NCI-H2171 treated with DMSO at 0.1 percent for 48 hours (cell line): ENCODE measurements around the gene DERA.
"Not testable (repeated sequence)": the region's sequence is repeated elsewhere in the genome, so short reads cannot be mapped to it uniquely, and the experiment has no call there.

Experiments used
- DNase-seq: peaks from one replicate; lab custom pipeline; 2025; lab: John Stamatoyannopoulos, UW

DERA gene

DNA sequence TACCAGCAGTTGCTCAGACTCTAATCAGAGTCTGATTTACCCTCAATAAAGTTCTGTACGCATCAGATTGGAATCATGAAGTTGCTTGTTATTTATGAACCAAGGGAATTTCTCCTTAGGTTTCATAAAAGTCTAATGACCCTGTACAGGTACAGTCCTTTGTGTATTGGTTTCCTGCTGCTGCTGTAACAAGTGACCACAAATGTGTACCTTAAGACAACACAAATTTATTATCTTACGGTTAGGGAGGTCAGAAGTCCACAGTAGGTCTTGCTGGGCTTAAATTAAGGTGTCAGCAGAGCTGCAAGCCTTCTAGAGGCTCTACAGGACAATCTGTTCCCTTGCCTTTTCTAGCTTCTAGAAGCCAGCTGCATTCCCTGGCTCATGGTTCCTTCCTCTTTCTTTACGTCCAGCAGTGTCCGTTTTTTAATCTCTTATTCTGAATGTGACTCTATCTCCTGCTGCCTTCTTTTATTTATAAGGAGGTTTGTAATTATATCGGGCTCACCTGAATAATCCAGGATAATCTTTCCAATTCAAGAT lies 6.7 kb upstream of the DERA start:
- DNase-seq = no peak

DNA sequence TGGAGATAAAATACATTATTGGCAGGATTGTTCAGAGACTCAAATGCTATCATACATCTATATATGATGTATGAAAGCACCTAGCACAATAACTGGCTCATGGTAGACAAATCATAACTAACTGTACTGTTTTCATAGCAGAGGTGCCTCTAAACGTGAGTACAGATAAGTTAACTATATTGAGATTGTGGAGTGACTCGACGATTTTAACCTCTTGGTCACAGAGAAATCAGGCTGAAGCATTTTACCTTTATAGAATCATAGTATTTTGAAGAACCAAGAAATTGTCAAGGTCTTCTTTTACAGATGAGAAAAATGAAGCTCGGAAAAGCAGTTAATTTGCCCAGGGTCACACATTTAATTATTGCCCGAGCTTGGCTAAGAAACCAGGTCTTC lies 666 bp upstream of the DERA start:
- DNase-seq = no peak

DNA sequence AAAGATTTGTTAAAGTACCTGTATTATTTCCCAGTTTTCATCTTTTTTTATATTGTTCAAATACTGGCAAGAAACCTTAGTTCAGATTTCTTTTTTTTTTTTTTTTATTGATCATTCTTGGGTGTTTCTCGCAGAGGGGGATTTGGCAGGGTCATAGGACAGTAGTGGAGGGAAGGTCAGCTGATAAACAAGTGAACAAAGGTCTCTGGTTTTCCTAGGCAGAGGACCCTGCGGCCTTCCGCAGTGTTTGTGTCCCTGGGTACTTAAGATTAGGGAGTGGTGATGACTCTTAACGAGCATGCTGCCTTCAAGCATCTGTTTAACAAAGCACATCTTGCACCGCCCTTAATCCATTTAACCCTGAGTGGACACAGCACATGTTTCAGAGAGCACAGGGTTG lies 799 bp downstream of the DERA start:
- DNase-seq = not testable (repeated sequence)

DNA sequence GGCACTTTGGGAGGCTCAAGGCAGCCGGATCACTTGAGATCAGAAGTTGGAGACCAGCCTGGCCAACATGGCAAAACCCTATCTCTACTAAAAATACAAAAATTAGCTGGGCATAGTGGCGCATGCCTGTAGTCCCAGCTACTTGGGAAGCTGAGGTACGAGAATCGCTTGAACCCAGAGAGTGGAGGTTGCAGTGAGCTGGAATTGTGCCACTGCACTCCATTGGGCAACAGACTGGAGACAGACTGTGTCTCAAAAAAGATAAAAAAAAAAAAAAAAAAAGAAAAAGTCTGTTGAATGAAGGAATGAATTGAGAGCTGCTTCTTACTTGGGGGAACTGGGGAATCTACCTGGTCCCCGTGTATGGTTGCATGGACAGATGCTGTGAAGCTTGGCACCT lies 3.0 kb downstream of the DERA start:
- not testable (repeated sequence) for DNase-seq

DNA sequence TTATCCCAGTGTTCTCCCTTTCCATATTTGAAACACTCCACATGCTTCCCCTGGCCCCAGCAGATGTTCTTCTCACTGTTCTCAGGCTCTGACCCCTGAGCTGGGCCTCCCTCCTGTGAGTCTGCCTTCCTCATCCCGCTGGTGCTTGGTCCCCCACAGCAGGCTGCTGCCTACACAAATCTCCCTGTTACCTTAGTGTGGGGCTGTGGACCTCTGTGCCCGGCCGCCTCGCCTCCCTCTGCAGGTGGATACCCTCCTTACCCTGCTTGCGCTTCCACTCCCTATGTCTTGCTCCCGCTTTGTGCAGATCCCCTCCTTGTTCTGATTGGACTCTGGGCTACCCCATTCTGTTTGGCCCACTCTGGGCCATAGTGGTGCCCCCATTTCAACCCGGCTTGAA lies 6.9 kb downstream of the DERA start:
- no peak for DNase-seq

DNA sequence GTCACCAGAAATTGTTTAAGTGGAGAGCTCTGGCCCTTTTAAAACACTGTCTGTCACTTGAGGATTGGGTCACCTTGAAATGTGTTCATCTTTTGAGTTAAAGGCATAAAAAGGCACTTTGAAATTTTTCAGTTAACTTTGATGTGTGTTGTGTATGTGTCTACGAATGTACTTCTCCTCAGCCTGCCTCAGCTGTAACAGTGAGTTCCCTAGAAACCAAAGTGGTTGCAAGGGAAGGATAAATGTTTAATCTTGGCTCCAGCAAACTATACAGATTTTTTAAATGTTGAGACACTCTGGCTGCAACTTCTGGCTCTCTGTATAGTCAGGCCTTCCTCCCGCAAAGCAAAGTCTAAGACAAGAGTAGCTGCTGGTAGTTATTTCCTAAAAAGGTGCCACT lies 8.3 kb downstream of the DERA start:
- no peak for DNase-seq

DNA sequence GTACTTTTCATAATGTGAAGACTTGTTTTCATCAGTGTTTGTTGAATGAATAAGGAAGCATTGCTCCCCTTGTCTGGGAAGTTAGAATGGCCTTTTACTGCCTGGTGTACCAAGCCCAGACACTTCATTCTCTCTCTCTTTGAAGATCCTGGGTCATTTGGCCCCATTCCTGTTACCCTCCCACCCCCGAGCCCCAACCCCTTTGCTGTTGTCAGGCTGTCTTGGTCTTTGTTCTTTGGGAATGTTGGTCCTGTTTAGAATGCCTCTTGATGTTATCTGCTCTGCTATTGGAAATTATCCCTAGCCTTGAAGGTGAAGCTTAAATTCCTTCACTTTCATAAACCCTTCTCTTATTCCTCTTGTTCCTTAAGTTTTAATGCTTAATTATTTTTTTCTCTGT lies 13.8 kb downstream of the DERA start:
- no peak for DNase-seq

DNA sequence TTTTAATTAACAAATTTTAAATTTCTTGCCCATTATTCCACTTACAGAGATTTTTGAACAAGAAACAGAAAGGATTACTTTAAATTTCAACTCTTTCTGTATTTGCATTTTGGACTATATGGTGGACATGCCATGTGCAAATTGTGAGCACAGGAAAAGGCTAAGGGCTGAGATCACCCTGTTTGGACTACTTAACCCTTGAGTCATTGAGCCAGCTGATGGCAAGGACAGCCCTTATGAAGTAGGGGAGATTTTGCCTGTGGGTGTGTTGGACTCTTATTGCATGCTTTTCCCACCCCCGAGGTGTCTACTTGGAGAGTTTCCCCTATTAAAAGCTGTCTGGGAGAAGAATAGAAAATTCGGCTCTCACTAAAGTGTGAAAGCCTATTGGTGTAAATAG lies 17.2 kb downstream of the DERA start:
- DNase-seq = no peak

DNA sequence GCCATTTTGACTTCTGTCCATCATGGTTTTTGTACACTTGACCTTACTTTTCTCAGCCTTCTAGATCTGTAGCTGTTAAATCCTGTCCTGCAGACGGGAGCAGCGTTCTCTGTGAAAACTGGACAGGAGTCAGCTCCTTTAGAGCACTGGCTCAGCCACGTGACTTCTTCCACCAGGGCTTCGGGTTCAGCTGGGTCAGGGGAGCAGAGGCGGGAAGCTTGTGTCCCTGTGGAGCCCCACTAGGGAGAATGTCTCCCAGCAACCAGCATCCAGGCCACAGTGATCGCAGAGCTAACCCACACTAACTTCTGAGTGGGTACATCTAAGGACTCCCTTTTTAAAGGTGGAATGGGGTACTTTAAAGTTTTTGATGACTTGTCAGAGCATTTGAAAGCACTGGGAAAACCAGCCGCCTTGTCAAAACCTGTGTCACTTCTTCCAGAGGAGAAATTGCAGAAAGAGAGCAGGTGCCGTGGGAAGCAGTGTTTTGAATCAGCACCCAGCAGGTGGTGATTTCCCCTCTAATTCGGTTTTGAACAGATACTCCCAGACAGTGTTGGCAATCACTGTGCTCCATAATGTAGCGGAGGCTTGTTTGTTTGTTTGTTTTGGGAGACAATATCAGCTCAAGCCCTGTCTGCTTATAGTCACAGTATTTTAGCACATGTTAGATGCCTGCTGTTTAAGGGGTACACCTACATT lies 17.9 kb downstream of the DERA start:
- DNase-seq = peak; percentile 19

DNA sequence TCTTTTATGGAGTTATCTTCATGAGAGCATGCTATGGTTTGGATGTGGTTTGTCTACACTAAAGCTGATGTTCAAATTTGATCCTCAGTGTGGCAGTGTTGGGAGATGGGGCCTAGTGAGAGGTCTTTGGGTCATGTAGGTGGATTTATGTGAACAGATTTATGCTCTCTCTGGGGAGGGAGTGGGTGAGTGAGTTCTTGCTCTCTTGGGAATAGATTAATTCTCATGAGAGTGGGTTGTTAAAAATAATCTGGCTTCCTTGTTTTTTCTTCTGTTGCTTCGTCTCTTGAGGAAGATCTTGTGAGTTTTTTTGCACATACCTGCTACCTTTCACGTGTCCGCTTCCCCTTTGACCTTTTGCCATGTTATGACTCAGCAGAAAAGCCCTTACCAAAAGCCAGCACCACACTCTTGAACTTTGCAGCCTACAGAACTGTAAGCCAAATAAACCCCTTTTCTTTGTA lies 20.5 kb downstream of the DERA start:
- peak; percentile 61 for DNase-seq

DNA sequence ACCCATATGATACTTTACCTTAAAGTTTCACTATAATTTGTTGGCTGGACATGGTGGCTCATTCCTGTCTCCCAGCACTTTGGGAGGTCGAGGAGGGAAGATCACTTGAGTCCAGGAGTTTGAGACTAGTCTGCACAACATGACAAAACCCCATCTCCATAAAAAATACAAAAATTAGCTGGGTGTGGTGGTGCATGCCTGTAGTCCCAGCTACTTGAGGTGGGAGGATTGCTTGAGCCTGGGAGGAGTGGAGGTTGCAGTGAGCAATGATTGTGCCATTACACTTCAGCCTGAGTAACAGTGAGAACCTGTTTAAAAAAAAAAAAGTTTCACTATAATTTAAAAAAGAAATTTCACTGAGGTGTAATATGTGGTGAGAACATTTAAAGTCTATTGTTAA lies 21.2 kb downstream of the DERA start:
- DNase-seq = no peak

DNA sequence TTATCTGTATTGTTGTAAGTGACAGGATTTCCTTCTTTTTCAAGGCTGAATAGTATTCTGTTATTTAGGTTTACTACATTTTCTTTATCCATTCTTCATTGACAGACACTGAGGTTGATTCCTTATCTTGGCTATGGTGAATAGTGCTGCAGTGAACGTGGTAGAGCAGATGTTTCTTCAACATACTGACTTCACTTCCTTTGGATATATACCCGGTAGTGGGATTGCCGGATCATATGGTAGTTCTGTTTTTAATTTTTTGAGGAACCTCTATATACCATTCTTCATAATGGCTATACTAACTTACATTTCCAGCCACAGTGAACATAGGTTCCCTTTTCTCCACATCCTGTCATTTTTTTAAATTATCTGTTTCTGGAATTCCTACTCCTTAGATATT lies 21.8 kb downstream of the DERA start:
- no peak for DNase-seq

DNA sequence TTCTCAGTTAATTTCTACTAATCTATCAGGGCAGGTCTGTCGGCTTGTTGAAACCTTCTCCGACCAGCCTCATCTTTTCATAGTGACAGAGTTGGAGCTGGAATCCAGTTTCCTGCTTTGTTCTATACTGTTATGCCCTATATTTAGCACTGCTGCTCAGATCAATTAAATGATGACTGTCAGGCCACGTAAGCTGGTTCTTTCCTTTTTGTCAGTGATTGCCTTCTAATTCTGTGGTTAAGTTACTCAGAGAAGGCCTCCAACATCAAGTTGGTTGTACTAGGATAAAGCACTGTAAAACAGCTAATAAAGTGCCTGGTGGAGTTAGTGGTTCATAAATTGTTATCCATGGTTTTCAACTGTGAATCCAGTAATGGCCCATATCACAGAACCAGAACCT lies 22.6 kb downstream of the DERA start:
- no peak for DNase-seq

DNA sequence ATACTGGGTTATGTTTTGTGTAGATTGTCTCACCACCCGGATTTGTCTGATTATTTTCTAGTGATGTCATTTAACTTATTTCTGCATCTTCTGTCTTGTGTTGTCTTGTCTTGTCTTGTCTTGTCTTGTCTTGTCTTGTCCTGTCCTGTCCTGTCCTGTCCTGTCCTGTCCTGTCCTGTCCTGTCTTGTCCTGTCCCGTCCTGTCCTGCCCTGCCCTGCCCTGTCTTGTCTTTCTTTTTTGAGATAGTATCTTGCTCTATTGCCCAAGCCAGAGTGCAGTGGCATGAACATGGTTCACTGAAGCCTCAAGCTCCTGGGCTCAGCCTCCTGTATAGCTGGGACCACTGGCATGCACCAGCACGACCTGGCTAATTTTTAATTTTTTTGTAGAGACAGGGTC lies 25.6 kb downstream of the DERA start:
- DNase-seq = no peak

DNA sequence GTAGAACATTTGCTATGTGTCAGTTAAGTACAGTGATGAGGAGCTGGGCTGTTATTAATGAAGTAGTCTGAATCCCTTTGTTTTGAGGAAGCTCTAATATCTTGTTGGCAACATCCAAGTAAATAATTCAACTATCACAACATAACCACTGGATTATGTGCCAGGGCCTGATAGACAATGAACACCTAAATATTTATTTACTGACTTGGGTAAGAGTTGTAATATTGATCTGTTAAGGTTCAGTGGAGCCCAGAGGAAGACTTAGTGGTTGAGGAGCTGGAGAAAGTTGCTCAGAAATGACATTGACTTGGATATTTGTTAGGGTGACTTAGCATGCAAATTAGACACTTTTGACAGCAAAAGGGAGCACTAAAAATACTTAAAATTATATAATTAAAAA lies 26.8 kb downstream of the DERA start:
- no peak for DNase-seq

DNA sequence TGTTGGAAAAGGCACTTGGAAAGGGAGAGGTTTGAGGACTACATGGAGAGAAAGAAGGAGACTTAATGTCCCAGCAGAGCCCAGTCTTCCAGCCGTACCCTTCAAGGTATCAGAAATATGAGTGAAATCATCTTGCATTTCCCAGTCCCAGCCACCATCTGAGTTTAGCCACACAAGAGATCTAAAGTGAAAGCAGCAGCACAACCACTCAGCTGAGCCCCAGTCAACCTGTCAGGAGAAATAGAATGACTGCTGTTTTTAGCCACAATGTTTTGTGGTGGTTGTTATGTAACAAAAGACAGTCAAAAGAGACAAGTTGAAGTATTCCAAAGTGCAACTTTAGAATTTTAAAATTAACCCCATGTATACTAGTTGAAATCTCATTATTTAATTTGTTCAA lies 28.0 kb downstream of the DERA start:
- no peak for DNase-seq

DNA sequence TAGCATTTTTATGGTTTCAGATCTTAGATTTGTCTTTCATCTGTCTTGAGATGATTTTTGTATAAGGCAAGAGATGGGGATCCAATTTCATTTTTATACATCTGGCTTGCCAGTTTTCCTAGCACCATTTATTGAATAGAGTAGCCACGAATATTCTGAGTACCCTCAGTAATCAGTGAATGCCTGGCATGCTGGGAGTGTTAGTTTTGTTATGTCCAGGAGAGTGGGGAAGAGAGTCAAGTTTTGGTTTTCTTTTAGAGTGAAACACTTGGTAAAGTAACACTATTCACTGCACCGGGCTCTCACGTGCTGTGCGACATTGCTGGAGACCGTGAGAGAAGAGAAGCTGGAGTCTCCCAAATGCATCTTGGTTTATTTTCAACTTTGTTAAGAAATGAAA lies 31.3 kb downstream of the DERA start:
- no peak for DNase-seq

DNA sequence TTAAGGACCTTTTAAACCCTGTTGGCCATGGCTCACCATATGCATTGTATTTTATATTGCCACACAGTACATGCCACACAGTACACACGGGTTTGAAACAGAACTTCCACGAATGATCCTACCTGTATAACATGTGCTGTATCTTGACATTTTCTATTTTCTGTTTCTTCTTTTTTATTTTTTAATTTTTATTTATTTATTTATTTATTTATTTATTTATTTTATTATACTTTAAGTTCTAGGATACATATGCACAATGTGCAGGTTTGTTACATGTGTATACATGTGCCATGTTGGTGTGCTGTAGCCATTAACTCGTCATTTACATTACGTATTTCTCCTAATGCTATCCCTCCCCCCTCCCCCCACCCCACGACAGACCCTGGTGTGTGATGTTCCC lies 32.4 kb downstream of the DERA start:
- not testable (repeated sequence) for DNase-seq

DNA sequence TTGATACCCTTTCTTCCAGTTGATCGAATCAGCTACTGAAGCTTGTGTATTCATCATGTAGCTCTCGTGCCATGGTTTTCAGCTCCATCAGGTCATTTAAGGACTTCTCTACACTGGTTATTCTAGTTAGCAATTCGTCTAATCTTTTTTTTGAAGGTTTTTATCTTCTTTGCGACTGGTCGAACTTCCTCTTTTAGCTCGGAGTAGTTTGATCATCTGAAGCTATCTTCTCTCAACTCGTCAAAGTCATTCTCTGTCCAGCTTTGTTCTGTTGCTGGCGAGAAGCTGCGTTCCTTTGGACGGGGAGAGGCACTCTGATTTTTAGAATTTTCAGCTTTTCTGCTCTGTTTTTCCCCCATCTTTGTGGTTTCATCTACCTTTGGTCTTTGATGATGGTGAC lies 37.3 kb downstream of the DERA start:
- DNase-seq = not testable (repeated sequence)

DNA sequence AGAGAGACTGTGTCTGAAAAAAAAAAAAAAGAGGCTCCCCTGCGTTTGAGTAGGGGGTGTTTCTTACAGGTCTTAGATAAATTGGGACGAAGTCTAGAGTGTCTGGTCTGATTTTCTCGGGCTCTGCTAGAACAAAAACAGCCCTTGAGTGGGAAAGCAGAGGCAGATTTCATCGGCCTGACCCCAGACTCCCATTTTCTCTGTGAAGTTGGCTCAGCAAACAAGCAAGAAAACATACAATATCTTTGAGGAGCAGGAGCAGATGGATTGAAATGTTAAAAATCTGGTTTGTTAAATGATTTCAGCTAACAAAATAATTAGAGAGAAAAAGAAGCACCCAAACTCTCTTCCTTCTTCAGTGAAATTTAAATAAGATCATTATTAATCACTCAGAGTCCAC lies 44.1 kb downstream of the DERA start:
- DNase-seq = no peak

DNA sequence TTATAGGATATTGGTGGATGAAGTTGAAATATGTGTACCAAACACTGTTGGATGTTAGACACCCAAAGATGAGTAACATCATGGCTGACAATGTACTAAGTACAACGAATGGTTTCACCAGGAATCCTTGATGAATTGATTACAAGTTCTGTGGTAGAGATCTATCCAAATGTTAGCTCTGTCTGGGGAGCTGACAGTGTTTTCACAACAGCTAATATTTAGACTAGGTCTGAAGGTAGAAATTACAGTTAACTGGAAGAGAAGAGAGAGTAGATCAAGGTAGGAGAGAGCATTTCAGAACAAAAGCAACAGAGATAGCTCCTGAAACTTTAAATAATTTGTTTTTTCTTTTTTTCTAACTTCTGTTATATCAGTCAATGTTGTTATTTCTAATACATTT lies 44.9 kb downstream of the DERA start:
- DNase-seq = no peak

DNA sequence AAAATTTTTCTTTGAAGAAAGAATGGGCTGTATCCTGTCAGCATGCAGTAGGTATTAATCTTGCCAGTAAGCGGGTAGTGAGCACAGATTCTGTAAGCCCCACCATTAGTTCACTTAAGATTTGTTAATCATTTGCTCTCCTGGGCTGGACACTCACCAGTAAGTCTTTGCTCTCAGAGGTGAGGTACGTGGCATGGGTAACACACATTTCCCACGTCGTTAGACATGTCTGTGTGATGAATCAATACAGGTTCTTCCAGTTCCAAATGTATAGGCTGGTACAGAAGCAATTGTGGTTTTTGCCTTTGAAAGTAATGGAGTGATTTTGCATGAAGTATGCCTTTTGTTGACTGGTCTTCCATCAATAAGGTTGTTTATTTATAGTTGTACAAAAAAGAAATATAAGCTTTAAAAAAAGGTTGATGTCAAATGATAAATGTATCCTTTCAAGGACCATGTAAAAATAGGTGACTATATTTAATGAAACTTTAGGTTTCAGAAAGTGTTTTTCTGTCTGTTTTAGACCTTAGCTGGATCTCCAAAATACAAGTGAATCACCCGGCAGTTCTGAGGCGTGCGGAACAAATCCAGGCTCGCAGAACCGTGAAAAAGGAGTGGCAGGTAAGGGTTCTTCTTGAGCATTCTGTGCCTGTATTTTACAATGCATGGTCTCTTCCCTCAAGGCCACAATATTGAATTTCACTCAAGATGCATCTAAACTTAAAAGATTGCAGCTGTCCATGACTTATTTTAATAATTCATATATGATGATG lies 45.5 kb downstream of the DERA start:
- DNase-seq = no peak

DNA sequence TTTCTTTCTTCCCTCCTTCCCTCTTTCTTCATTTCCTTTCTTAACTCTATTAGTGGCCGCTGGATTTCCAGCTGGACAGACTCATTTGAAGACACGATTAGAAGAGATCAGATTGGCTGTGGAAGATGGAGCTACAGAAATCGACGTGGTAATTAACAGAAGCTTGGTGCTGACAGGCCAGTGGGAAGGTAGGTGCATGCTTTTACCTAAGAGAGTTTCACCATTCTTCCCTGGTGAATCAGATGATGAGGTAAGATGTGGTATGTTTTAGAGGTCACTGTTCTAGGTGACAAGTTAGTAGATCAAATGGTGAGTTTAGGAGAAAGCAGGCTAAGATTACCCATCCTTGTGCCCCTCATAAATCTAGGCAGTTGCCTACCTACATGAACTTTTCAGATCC lies 51.6 kb downstream of the DERA start:
- no peak for DNase-seq

DNA sequence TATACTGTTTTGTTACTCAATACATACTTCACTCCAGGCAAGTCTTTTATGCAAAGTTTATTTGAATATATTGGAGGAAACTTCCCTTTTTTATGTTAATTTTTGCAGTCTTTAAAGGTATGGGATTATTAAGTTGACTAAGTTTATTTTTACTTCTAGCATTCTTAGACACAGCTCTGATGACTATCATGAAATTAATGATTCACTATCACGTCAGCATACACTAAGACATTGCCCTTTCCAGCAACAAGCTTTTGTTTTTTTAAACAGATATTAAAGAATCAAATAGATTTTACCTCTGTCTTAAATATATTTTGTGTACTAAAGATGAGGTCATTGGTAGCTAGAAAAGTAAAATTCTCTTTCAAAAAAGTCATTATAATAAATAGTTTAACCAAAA lies 52.1 kb downstream of the DERA start:
- no peak for DNase-seq
